SIG-M5 treated with dmso at 0.1 percent for 504 hours (cell line): ENCODE results near the gene CENPW.
A peak's percentile ranks its signal among the peaks of the same experiment; 100 is the strongest.

Experiments
- DNase-seq: peaks from one replicate; lab custom pipeline; 2025; ENCODE audit not compliant: unreplicated experiment; lab: John Stamatoyannopoulos, UW

CENPW gene

GRCh38 chr6:126372626-126373025 is 32.7 kb downstream of the CENPW start:
- no peak for DNase-seq

- DNase-seq = no peak
Measured at GRCh38 chr6:126373344-126373743, 33.4 kb downstream of the CENPW start.

GRCh38 chr6:126374372-126374771 is 34.5 kb downstream of the CENPW start:
- no peak for DNase-seq

- DNase-seq = no peak
Measured at GRCh38 chr6:126376682-126377081, 36.8 kb downstream of the CENPW start.

GRCh38 chr6:126377594-126378153 is 37.8 kb downstream of the CENPW start:
- DNase-seq = no peak

GRCh38 chr6:126380072-126380583 is 40.2 kb downstream of the CENPW start:
- DNase-seq = no peak

- no peak for DNase-seq
Measured at GRCh38 chr6:126381498-126381897, 41.6 kb downstream of the CENPW start.

- no peak for DNase-seq
Measured at GRCh38 chr6:126383203-126383602, 43.3 kb downstream of the CENPW start.

- DNase-seq = peak; percentile 5
Measured at GRCh38 chr6:126385536-126385935, 45.6 kb downstream of the CENPW start.

- DNase-seq = no peak
Measured at GRCh38 chr6:126388104-126388598, 48.2 kb downstream of the CENPW start.

GRCh38 chr6:126396131-126396530 is 56.2 kb downstream of the CENPW start:
- DNase-seq = no peak
